K562 (cell line): ENCODE data around the gene TBL1X. TPM values are rescaled to one million over a fixed set of nuclear protein-coding genes. Genes with fewer than 3 reads are reported as not detected.

Experiments used
- ATAC-seq: fragments of 200-7000 bp; cut with Tn5 transposase; 3 replicates; pipeline ENCODE4 v1.9.1; 2020; ENCODE audit warnings: moderate library complexity
- BruUV-seq: library from RNA; stranded (reverse); fragments of 400-500 nt; replicated peaks from 2 replicates; lab custom pipeline; 2021; lab: Mats Ljungman, UMichigan
- CTCF ChIA-PET: fragments of 300-600 bp; formaldehyde crosslinking; extraction: SDS; loops from one replicate; lab custom pipeline; 2021; ENCODE audit warnings: low intra/inter-chr PET ratio; lab: Yijun Ruan, JAX
- POLR2A ChIA-PET: fragments of 300-600, 350-650 bp; sonication (Branson Sonifier 250); formaldehyde crosslinking; extraction: SDS; loops from one replicate; lab custom pipeline; 2021; ENCODE audit warnings: antibody characterized with exemption, inconsistent platforms; lab: Yijun Ruan, JAX
- DNase-seq, 4 experiments: peaks; one replicate each; pipeline versions ENCODE4 v3.0.0 to v3.0.0-alpha.2; 2011 to 2018; ENCODE audit warnings: low spot score in 3 of 4, mixed read lengths in 3 of 4; ENCODE audit errors: extremely low read depth in 1 of 4
- FAIRE-seq: peaks from 2 replicates; lab custom pipeline; 2011; peaks lifted over from hg19 to GRCh38; lab: Jason Lieb, UNC
- H2AFZ ChIP-seq: 2 replicates; pipeline ENCODE4 v1.6.0; 2011; ENCODE audit warnings: low read depth, low read length, control low read depth, inconsistent platforms
- H3K27ac ChIP-seq: fragments of 200-600 bp; 3 replicates; pipeline ENCODE4 v1.8.0; 2011; ENCODE audit warnings: low read depth, mild to moderate bottlenecking, control low read depth, inconsistent platforms, low read length, moderate library complexity, mixed read lengths; ENCODE audit errors: extremely low read depth
- H3K27me3 ChIP-seq, 2 experiments: fragments of 300-600 bp in 1 of 2; 2 replicates in 1 of 2; 3 replicates in 1 of 2; pipeline versions ENCODE4 v1.6.0 to v1.8.0; 2011; ENCODE audit warnings: inconsistent platforms in 2 of 2, low read length in 2 of 2, mild to moderate bottlenecking in 1 of 2, mixed read lengths in 1 of 2, moderate library complexity in 1 of 2; ENCODE audit not compliant: control insufficient read depth in 2 of 2, insufficient read depth in 2 of 2
- H3K36me3 ChIP-seq: fragments of 300-600 bp; 3 replicates; pipeline ENCODE4 v1.8.0; 2011; ENCODE audit warnings: mild to moderate bottlenecking, low read length, inconsistent platforms; ENCODE audit not compliant: control insufficient read depth, insufficient read depth
- H3K4me1 ChIP-seq, 2 experiments: fragments of 200-600 bp in 1 of 2; replicated peaks in 1 of 2; 2 replicates in 1 of 2; 3 replicates in 1 of 2; pipeline versions ENCODE4 v1.5.1 to v1.8.0; 2011; ENCODE audit warnings: inconsistent platforms in 2 of 2, low read length in 2 of 2, mild to moderate bottlenecking in 1 of 2, mixed read lengths in 1 of 2, moderate library complexity in 1 of 2; ENCODE audit not compliant: control insufficient read depth in 2 of 2, insufficient read depth in 2 of 2
- H3K4me2 ChIP-seq: 2 replicates; pipeline ENCODE4 v1.6.1; 2011; ENCODE audit warnings: low read length, control low read depth, inconsistent platforms, mixed read lengths; ENCODE audit not compliant: insufficient read depth
- H3K4me3 ChIP-seq: fragments of 200-600 bp; sonication (generic), shearing (Covaris generic); 2 replicates; pipeline ENCODE4 v1.5.1; 2016; ENCODE audit warnings: control low read depth, inconsistent platforms
- H3K79me2 ChIP-seq: fragments of 200-600 bp; 3 replicates; pipeline ENCODE4 v1.8.0; 2011; ENCODE audit warnings: low read length, inconsistent platforms; ENCODE audit not compliant: control insufficient read depth, insufficient read depth
- H3K9ac ChIP-seq, 2 experiments: 2 replicates each; pipeline versions ENCODE4 v1.6.0 to v1.6.1; 2011; ENCODE audit warnings: low read depth in 2 of 2, low read length in 2 of 2, control low read depth in 1 of 2, inconsistent platforms in 1 of 2, mild to moderate bottlenecking in 1 of 2, mixed read lengths in 1 of 2; ENCODE audit not compliant: insufficient read depth in 1 of 2
- H3K9me1 ChIP-seq: one replicate; pipeline ENCODE4 v1.6.0; 2011; ENCODE audit warnings: inconsistent platforms, mild to moderate bottlenecking, low read length, moderate library complexity; ENCODE audit not compliant: control insufficient read depth, insufficient read depth
- H3K9me3 ChIP-seq: replicated peaks from 2 replicates; pipeline ENCODE4 v1.5.1; 2011; ENCODE audit warnings: low read depth, low read length, inconsistent platforms; ENCODE audit not compliant: control insufficient read depth, insufficient read depth
- H4K20me1 ChIP-seq: replicated peaks from 2 replicates; pipeline ENCODE4 v1.6.1; 2011; ENCODE audit warnings: low read length, inconsistent platforms, mixed read lengths; ENCODE audit not compliant: control insufficient read depth, insufficient read depth
- RAD51 ChIP-seq: fragments of 450-650 bp; IDR thresholded peaks from 2 replicates; pipeline ENCODE4 v1.7.1; 2016; ENCODE audit warnings: low read depth, mild to moderate bottlenecking, borderline replicate concordance
- TEAD2 ChIP-seq: fragments of 450-650 bp; IDR thresholded peaks from 2 replicates; pipeline ENCODE4 v1.6.1; 2016; ENCODE audit warnings: missing genetic modification characterization, control low read depth, missing compliant biosample characterization
- ZBTB9 ChIP-seq: fragments of 450-650 bp; formaldehyde crosslinking; IDR thresholded peaks from 2 replicates; pipeline ENCODE4 v1.4.0; 2020; ENCODE audit warnings: mild to moderate bottlenecking, moderate library complexity
- ZNF12 ChIP-seq: sonication (generic); formaldehyde crosslinking; IDR thresholded peaks from 2 replicates; pipeline ENCODE4 v1.4.0; 2020; ENCODE audit warnings: mild to moderate bottlenecking, missing genetic modification reagents
- ZNF146 ChIP-seq: IDR thresholded peaks from one replicate; pipeline ENCODE4 v1.6.1; 2018; ENCODE audit warnings: missing compliant biosample characterization; ENCODE audit not compliant: unreplicated experiment
- WGBS: fragments of 100-300 bp; shearing (Covaris generic); methylation state at CpG from one replicate; pipeline ENCODE4 v1.1.6; 2016; ENCODE audit warnings: low coverage, mixed read lengths; ENCODE audit not compliant: insufficient coverage; ENCODE audit errors: missing lambda C conversion rate; 5-methylcytosine and 5-hydroxymethylcytosine counted together
- in situ Hi-C: fragments of 300-500 bp; cut with MboI; formaldehyde crosslinking; loops from 4 replicates; pipeline ENCODE4 v1.15.0; 2018; ENCODE audit warnings: inconsistent platforms, mixed read lengths
- intact Hi-C: fragments of 100-400 bp; cut with micrococcal nuclease; formaldehyde crosslinking; loops from 2 replicates; pipeline ENCODE4 v1.14.2; 2022
- polyA plus RNA-seq, 8 experiments: library from polyadenylated mRNA; depleted of rRNA in 4 of 8; stranded (reverse) in 5 of 8; unstranded in 3 of 8; fragments of >200 nt; fragmentation: Nextera tagmentation in 2 of 8; fragmentation: Illumina TruSeq in 1 of 8; extraction: Ambion mirVana in 2 of 8; extraction: Trizol in 1 of 8; gene quantifications; 2 replicates each; pipeline versions ENCODE4 v1.2.1 to v1.2.3, GENCODE V29; 2011 to 2014; ENCODE audit warnings: inconsistent platforms in 1 of 8, missing spikeins in 1 of 8
- total RNA-seq, 7 experiments: library from RNA; depleted of rRNA in 6 of 7; stranded (reverse); fragments of >200 nt in 6 of 7; fragmentation: Illumina TruSeq in 2 of 7; extraction: Trizol in 2 of 7; gene quantifications; 2 replicates each; pipeline versions ENCODE4 v1.2.1 to v1.2.3, GENCODE V29; 2011 to 2021; ENCODE audit warnings: low replicate concordance in 1 of 7
- TF ChIP-seq, protein P1 (sequence below): sonication (generic); formaldehyde crosslinking; IDR thresholded peaks from 2 replicates; pipeline ENCODE4 v1.8.0; 2022; ENCODE audit warnings: mild to moderate bottlenecking, low read depth, missing genetic modification reagents
- TF ChIP-seq, protein P2 (sequence below): IDR thresholded peaks from 2 replicates; pipeline ENCODE4 v1.6.1; 2012; ENCODE audit warnings: low read depth, low read length, improper control_type of control experiment, borderline replicate concordance

Gene TBL1X
- total and polyA plus RNA-seq, 9 of the 15 experiments (the other 6 are each of a cell fraction or from before 2014, with no cell fraction given) = 6.0 to 49.6 (median 19.7) TPM

DNA sequence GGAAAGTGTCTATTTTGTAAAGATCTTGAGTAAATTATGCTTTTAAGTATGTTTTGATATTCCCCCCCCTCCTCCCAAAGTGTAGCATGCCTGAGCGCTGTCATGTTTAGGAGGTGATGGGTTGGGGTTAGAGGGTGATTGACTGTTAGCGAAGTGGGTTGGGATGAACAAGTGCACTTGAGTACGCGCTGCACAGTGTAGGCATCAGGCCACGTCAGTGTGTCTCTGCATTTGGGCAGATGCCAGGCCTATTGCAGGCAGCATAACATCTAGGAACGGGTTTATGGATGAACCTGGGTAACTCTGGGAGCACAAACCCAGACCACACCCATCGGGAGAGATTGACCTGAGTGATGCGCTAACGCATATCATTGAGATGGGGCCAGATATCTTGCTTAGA, 111.2 kb downstream of the TBL1X start (continued):
- no peak for TF ChIP-seq ZBTB9 (CRISPR knock-in tag)
- TF ChIP-seq, protein P1, sequence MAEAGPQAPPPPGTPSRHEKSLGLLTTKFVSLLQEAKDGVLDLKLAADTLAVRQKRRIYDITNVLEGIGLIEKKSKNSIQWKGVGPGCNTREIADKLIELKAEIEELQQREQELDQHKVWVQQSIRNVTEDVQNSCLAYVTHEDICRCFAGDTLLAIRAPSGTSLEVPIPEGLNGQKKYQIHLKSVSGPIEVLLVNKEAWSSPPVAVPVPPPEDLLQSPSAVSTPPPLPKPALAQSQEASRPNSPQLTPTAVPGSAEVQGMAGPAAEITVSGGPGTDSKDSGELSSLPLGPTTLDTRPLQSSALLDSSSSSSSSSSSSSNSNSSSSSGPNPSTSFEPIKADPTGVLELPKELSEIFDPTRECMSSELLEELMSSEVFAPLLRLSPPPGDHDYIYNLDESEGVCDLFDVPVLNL (CRISPR knock-in tag) = no peak

- WGBS = 87% methylated on average over 9 of the region's 9 CpGs
- Histone ChIP-seq H3K9ac (no peak overlapping the region), H3K27ac (no peak overlapping the region), H3K36me3 (no peaks in the 10 kb centered on the region), H3K9me1 (peaks cover 4% of the 10 kb centered on the region), H2AFZ (no peak overlapping the region), H3K4me1 (peaks cover 0 to 5% of the 10 kb centered on the region in 2 experiments; a peak in 2 of 5 replicates), H3K4me2 (no peak overlapping the region), H3K27me3 (no peaks in the 10 kb centered on the region), H4K20me1 (no peaks in the 10 kb centered on the region), H3K79me2 (peaks cover 12% of the 10 kb centered on the region; the same call in 2 of the 3 replicates), H3K4me3 (no peak overlapping the region), H3K9me3 (no peaks in the 10 kb centered on the region)
- in situ Hi-C loops = no loop called here
- DNase-seq = no peak
- ChIA-PET POLR2A (interaction anchor here (0.9 to 1.4 kb wide), 2 partner anchors 8 to 14 kb away, joined by 3 read pairs; no protein-coding TSS in a partner anchor), CTCF (no interaction called here)
- BruUV-seq = no TSS peak
- no peak for ATAC-seq
- TF ChIP-seq ZNF146 (CRISPR knock-in tag) (no peak), TEAD2 (no peak), RAD51 (no peak), ZNF12 (no peak)
- TF ChIP-seq, protein P2, sequence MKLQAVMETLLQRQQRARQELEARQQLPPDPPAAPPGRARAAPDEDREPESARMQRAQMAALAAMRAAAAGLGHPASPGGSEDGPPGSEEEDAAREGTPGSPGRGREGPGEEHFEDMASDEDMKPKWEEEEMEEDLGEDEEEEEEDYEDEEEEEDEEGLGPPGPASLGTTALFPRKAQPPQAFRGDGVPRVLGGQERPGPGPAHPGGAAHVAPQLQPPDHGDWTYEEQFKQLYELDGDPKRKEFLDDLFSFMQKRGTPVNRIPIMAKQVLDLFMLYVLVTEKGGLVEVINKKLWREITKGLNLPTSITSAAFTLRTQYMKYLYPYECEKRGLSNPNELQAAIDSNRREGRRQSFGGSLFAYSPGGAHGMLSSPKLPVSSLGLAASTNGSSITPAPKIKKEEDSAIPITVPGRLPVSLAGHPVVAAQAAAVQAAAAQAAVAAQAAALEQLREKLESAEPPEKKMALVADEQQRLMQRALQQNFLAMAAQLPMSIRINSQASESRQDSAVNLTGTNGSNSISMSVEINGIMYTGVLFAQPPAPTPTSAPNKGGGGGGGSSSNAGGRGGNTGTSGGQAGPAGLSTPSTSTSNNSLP = no peak
- no peak for FAIRE-seq
- intact Hi-C loops = no loop called here
Measured at GRCh38 chrX:9577555-9577954, 112.7 kb downstream of the TBL1X start.
